ENCODE data around the gene ERFE.

DNA sequence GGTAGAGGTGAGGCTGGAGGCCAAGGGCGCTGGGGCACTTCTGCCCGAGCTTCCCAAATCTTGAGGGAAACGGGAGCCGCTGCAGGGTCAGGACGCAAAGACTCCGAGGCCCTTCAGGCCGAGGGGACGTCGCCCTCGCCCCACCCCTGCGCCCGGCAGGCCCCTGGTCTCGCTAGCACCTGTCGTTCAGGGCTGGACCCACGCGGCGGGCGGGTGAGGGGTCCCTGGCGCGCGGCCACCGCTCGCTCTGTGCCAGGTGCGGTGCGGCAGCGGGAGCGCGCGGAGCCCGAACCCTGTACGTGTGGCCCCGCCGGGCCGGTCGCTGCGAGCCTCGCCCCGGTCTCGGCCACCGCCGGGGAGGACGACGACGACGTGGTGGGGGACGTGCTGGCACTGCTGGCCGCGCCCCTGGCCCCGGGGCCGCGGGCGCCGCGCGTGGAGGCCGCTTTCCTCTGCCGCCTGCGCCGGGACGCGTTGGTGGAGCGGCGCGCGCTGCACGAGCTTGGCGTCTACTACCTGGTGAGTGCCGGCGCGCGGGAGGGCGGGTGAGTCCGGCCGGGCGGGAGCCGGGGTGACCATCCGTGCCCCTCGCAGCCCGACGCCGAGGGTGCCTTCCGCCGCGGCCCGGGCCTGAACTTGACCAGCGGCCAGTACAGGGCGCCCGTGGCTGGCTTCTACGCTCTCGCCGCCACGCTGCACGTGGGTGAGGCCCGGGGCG is 4.9 kb downstream of the ERFE start:
- TF ChIP-seq, protein P1, sequence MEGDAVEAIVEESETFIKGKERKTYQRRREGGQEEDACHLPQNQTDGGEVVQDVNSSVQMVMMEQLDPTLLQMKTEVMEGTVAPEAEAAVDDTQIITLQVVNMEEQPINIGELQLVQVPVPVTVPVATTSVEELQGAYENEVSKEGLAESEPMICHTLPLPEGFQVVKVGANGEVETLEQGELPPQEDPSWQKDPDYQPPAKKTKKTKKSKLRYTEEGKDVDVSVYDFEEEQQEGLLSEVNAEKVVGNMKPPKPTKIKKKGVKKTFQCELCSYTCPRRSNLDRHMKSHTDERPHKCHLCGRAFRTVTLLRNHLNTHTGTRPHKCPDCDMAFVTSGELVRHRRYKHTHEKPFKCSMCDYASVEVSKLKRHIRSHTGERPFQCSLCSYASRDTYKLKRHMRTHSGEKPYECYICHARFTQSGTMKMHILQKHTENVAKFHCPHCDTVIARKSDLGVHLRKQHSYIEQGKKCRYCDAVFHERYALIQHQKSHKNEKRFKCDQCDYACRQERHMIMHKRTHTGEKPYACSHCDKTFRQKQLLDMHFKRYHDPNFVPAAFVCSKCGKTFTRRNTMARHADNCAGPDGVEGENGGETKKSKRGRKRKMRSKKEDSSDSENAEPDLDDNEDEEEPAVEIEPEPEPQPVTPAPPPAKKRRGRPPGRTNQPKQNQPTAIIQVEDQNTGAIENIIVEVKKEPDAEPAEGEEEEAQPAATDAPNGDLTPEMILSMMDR (IDR thresholded peaks at IDR 0.05) = no peak
- TF ChIP-seq POLR2A (IDR thresholded peaks at IDR 0.05) = no peak
- TF ChIP-seq POLR2AphosphoS5 (IDR thresholded peaks at IDR 0.05) = no peak

Measured in gastroesophageal sphincter (tissue), 3 donors.